Measurements from ENCODE around the gene RPRD1A. TPM values are rescaled to one million over a fixed set of nuclear protein-coding genes. Genes with fewer than 3 reads are reported as not detected.
"Not testable (repeated sequence)": the region's sequence is repeated elsewhere in the genome, so short reads cannot be mapped to it uniquely, and the experiment has no call there.

Gene RPRD1A
- total RNA-seq, 1 donor from 2014 or later = 41.3 TPM

DNA sequence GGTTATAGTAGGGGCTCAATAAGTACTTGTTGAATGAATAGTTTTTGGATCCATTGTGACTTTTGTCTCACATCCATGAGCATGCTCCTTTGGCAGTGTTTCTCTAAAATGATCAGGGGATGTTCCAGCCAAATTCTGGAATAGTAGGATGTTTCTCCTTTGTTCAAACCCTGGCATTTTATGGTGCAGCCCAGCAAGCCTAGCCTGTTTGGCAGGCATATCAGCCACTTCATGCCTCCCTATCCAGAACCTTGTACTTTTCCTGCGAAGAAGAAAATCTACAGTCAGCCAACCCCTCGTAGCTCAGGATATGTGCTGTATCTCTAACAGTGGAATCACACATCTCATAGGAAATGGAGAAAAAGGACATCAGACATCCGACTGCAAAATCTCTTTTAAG is 27.1 kb upstream of the RPRD1A start:
- DNase-seq (ENCODE audit: low read depth) = no peak
- TF ChIP-seq, protein P1, sequence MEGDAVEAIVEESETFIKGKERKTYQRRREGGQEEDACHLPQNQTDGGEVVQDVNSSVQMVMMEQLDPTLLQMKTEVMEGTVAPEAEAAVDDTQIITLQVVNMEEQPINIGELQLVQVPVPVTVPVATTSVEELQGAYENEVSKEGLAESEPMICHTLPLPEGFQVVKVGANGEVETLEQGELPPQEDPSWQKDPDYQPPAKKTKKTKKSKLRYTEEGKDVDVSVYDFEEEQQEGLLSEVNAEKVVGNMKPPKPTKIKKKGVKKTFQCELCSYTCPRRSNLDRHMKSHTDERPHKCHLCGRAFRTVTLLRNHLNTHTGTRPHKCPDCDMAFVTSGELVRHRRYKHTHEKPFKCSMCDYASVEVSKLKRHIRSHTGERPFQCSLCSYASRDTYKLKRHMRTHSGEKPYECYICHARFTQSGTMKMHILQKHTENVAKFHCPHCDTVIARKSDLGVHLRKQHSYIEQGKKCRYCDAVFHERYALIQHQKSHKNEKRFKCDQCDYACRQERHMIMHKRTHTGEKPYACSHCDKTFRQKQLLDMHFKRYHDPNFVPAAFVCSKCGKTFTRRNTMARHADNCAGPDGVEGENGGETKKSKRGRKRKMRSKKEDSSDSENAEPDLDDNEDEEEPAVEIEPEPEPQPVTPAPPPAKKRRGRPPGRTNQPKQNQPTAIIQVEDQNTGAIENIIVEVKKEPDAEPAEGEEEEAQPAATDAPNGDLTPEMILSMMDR (conservative IDR thresholded peaks at IDR 0.05; ENCODE audit: low read depth, low read length) = no peak
- no peak overlapping the region for H3K4me3 ChIP-seq (ENCODE audit: low read depth, low read length)

DNA sequence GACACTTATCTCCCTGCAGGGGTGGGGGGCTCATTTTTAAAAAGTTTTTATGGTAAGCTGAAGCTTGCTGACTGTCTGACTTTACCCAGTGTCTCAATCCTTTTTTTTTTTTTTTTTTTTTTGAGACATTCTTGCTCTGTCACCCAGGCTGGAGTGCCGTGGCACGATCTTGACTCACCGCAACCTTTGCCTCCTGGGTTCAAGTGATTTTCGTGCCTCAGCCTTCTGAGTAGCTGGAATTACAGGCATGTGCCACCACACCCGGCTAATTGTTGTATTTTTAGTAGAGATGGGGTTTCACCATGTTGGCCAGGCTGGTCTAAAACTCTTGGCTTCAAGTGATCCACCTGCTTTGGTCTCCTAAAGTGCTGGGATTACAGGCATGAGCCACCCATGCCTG is 24.8 kb upstream of the RPRD1A start:
- DNase-seq (ENCODE audit: low read depth) = peak; percentile 29
- H3K4me3 ChIP-seq (ENCODE audit: low read depth, low read length) = not testable (repeated sequence)

DNA sequence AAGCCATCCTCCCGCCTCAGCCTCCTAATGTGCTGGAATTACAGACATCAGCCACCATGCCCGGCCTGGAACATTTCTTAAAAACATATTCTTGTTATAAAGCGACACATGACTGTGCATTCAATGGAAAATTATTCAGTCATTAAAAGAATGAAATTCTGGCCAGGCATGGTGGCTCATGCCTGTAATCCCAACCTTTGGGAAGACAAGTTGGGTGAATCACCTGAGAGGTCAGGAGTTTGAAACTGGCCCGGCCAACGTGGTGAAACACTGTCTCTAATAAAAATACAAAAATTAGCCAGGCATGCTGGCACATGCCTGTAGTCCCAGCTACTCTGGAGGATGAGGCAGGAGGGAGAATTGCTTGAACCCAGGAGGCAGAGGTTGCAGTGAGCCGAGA is 21.6 kb upstream of the RPRD1A start:
- H3K4me3 ChIP-seq (ENCODE audit: low read depth, low read length) = no peak overlapping the region
- TF ChIP-seq, protein P1 (conservative IDR thresholded peaks at IDR 0.05; ENCODE audit: low read depth, low read length) = no peak
- peak; percentile 35 for DNase-seq (ENCODE audit: low read depth)

DNA sequence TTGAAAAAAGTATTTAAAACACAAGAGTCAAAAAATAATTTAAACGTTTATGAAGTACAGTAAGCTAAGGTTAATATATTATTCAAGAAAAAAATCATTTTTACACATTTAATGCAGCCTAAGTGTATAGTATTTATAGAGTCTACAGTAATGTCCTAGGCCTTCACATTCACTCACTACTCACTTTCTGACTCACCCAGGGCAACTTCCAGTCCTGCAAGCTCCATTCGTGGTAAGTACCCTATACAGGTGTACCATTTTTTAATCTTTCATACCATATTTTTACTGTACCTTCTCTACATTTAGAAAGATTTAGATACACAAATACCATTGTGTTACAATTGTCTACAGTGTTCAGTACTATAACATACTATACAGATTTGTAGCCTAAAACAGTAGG is 20.9 kb upstream of the RPRD1A start:
- TF ChIP-seq, protein P1 (conservative IDR thresholded peaks at IDR 0.05; ENCODE audit: low read depth, low read length) = no peak
- no peak for DNase-seq (ENCODE audit: low read depth)
- H3K4me3 ChIP-seq (ENCODE audit: low read depth, low read length) = no peak overlapping the region

DNA sequence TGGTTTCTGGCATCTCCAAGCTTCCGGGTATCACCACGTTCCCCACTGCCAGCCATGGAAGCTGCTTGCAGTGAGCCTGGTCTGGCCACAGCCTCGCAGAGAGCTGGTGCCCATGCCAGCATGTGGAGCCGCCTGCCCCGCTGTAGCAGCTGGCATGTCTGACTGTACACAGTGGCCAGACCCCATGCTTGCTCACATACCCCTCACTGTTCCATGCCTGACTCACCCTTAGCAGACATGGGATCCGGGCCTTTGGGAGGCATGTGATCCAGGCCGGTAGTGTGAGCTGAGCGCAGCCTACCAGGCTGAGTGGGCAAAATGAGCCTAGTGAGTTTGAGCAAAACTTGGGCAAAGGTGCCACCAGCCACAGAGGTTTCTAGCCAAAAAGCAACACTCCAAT is 18.8 kb upstream of the RPRD1A start:
- no peak overlapping the region for H3K4me3 ChIP-seq (ENCODE audit: low read depth, low read length)
- TF ChIP-seq, protein P1 (conservative IDR thresholded peaks at IDR 0.05; ENCODE audit: low read depth, low read length) = no peak
- no peak for DNase-seq (ENCODE audit: low read depth)

DNA sequence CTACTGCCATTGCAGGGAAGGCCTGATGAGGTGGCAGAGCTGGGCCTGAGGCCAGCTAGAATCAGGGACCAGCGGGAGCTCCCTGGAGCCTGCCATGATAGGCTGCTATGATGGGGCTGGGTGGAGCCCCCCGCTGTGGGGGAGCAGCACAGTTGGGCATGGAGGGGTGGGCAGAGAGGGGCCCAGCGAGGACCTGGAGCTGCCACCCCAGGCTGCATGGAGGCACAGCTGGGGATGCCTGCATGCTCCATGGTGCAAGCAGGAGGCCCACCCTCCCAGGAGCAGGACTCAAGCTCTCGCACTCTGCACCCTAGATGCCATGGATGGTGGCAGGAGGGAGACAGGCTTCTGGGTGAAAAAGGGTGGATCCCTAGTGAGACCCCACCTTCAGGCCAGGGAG is 17.8 kb upstream of the RPRD1A start:
- TF ChIP-seq, protein P1 (conservative IDR thresholded peaks at IDR 0.05; ENCODE audit: low read depth, low read length) = no peak
- H3K4me3 ChIP-seq (ENCODE audit: low read depth, low read length) = no peak overlapping the region
- no peak for DNase-seq (ENCODE audit: low read depth)

DNA sequence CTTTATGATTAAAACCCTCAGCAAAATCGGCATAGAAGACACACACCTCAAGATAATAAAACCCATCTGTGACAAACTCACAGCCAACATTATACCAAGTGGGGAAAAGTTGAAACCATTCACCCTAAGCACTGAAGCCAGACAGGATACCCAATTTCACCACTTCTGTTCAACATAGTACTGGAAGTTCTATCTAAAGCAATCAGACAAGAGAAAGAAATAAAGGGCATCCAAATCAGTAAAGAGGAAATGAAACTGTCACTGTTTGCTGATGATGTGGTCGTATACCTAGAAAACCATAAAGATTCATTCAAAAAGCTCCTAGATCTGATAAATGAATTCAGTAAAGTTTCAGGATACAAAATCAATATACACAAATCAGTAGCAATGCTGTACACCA is 16.4 kb upstream of the RPRD1A start:
- TF ChIP-seq, protein P1 (conservative IDR thresholded peaks at IDR 0.05; ENCODE audit: low read depth, low read length) = no peak
- H3K4me3 ChIP-seq (ENCODE audit: low read depth, low read length) = no peak overlapping the region
- DNase-seq (ENCODE audit: low read depth) = no peak

DNA sequence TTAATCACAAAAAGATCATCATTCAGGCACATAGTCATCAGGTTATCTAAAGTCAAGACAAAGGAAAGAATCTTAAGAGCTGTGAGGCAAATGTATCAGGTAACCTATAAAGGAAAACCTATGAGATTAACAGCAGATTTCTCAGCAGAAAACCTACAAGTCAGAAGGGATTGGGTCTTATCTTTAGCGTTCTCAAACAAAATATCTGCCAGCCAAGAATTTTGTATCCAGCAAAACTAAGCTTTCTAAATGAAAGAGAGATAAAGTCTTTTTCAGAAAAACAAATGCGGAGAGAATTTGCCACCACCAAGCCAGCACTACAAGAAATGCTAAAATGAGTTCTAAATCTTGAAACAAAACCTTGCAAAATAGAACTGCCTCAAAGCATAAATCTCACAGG is 13.8 kb upstream of the RPRD1A start:
- not testable (repeated sequence) for DNase-seq (ENCODE audit: low read depth); H3K4me3 ChIP-seq (ENCODE audit: low read depth, low read length)

Measured in epithelial cell of proximal tubule (primary cell).